WTC11 (cell line): ENCODE results near the gene SORL1. TPM values are rescaled to one million over a fixed set of nuclear protein-coding genes. Genes with fewer than 3 reads are reported as not detected.

Source experiments
- ATAC-seq: fragments of 200-7000 bp; cut with Tn5 transposase; 2 replicates; pipeline ENCODE4 v1.10.0; 2021; ENCODE audit warnings: mild to moderate bottlenecking, moderate library complexity
- CTCF ChIA-PET: fragments of 300-600 bp; sonication (Branson Sonifier 250); formaldehyde crosslinking; loops from one replicate; lab custom pipeline; 2021; ENCODE audit warnings: antibody characterized with exemption; lab: Charles Lee
- POLR2A ChIA-PET: fragments of 350-600 bp; sonication (Branson Sonifier 250); formaldehyde crosslinking; loops from one replicate; lab custom pipeline; 2021; ENCODE audit warnings: antibody characterized with exemption; lab: Charles Lee
- DNase-seq: peaks from one replicate; pipeline ENCODE4 v3.0.0; 2021; ENCODE audit warnings: low spot score
- H3K27ac Mint-ChIP-seq: 2 replicates; pipeline ENCODE4 v1.8.0; 2021; ENCODE audit warnings: mixed read lengths
- H3K27me3 Mint-ChIP-seq: 2 replicates; pipeline ENCODE4 v1.8.0; 2021; ENCODE audit warnings: low read depth, mild to moderate bottlenecking, moderate library complexity, mixed read lengths
- H3K36me3 Mint-ChIP-seq: 2 replicates; pipeline ENCODE4 v1.8.0; 2021; ENCODE audit warnings: mixed read lengths
- H3K4me1 Mint-ChIP-seq: 2 replicates; pipeline ENCODE4 v1.8.0; 2022; ENCODE audit warnings: mixed read lengths
- H3K4me3 Mint-ChIP-seq: 2 replicates; pipeline ENCODE4 v1.8.0; 2021; ENCODE audit warnings: mild to moderate bottlenecking, moderate library complexity, mixed read lengths
- H3K9me3 Mint-ChIP-seq: 2 replicates; pipeline ENCODE4 v1.8.0; 2021; ENCODE audit warnings: mixed read lengths
- ELF4 ChIP-seq: sonication (generic); formaldehyde crosslinking; IDR thresholded peaks from 2 replicates; pipeline ENCODE4 v1.8.1; 2022; ENCODE audit warnings: low read depth, mild to moderate bottlenecking, moderate library complexity, missing genetic modification reagents
- ETV6 ChIP-seq: sonication (generic); formaldehyde crosslinking; IDR thresholded peaks from 2 replicates; pipeline ENCODE4 v1.8.1; 2022; ENCODE audit warnings: mild to moderate bottlenecking, missing genetic modification reagents
- FOXJ3 ChIP-seq: sonication (generic); formaldehyde crosslinking; IDR thresholded peaks from 2 replicates; pipeline ENCODE4 v1.9.0; 2021; ENCODE audit warnings: missing genetic modification reagents, mild to moderate bottlenecking, borderline replicate concordance
- MXD4 ChIP-seq: fragments of 250-450 bp; sonication (Bioruptor Pico); IDR thresholded peaks from 2 replicates; pipeline ENCODE4 v1.8.0; 2021; ENCODE audit warnings: mild to moderate bottlenecking, moderate library complexity, borderline replicate concordance
- NFATC4 ChIP-seq: fragments of 250-450 bp; sonication (Bioruptor Pico); IDR thresholded peaks from 2 replicates; pipeline ENCODE4 v1.9.0; 2021; ENCODE audit warnings: mild to moderate bottlenecking
- NFE2L1 ChIP-seq: sonication (generic); formaldehyde crosslinking; IDR thresholded peaks from 2 replicates; pipeline ENCODE4 v1.8.1; 2023; ENCODE audit warnings: missing genetic modification reagents
- NR1H2 ChIP-seq: sonication (generic); formaldehyde crosslinking; IDR thresholded peaks from 2 replicates; pipeline ENCODE4 v1.9.0; 2021; ENCODE audit warnings: mild to moderate bottlenecking, moderate library complexity, missing genetic modification reagents
- SMAD4 ChIP-seq: sonication (generic); formaldehyde crosslinking; IDR thresholded peaks from 2 replicates; pipeline ENCODE4 v1.8.0; 2022; ENCODE audit warnings: mild to moderate bottlenecking, missing genetic modification reagents
- TCF7 ChIP-seq: sonication (generic); formaldehyde crosslinking; IDR thresholded peaks from 2 replicates; pipeline ENCODE4 v1.8.0; 2022; ENCODE audit warnings: mild to moderate bottlenecking, low read depth, missing genetic modification reagents, moderate library complexity
- TP53 ChIP-seq: sonication (generic); formaldehyde crosslinking; IDR thresholded peaks from 2 replicates; pipeline ENCODE4 v1.8.1; 2023; ENCODE audit warnings: mild to moderate bottlenecking, missing genetic modification reagents
- ZNF423 ChIP-seq: fragments of 250-450 bp; sonication (Bioruptor Pico); IDR thresholded peaks from 2 replicates; pipeline ENCODE4 v2.1.2; 2022; ENCODE audit warnings: mild to moderate bottlenecking, moderate library complexity
- total RNA-seq: library from RNA; stranded (reverse); gene quantifications from 3 replicates; pipeline ENCODE4 v1.2.3, GENCODE V29; 2021
- TF ChIP-seq, protein P1 (sequence below): sonication (generic); formaldehyde crosslinking; IDR thresholded peaks from 2 replicates; pipeline ENCODE4 v1.8.1; 2023; ENCODE audit warnings: mild to moderate bottlenecking, missing genetic modification reagents, moderate library complexity
- TF ChIP-seq, protein P2 (sequence below): sonication (generic); formaldehyde crosslinking; IDR thresholded peaks from 2 replicates; pipeline ENCODE4 v1.8.1; 2022; ENCODE audit warnings: missing genetic modification reagents, borderline replicate concordance
- TF ChIP-seq, protein P3 (sequence below): sonication (generic); formaldehyde crosslinking; IDR thresholded peaks from 2 replicates; pipeline ENCODE4 v1.8.0; 2022; ENCODE audit warnings: missing genetic modification reagents
- TF ChIP-seq, protein P4 (sequence below): sonication (generic); formaldehyde crosslinking; IDR thresholded peaks from 2 replicates; pipeline ENCODE4 v1.8.1; 2023; ENCODE audit warnings: mild to moderate bottlenecking, missing genetic modification reagents, moderate library complexity
- TF ChIP-seq, protein P5 (sequence below): sonication (generic); formaldehyde crosslinking; IDR thresholded peaks from 2 replicates; pipeline ENCODE4 v1.8.1; 2022; ENCODE audit warnings: mild to moderate bottlenecking, missing genetic modification reagents, moderate library complexity, borderline replicate concordance
- TF ChIP-seq, protein P6 (sequence below): fragments of 250-450 bp; sonication (Bioruptor Pico); IDR thresholded peaks from 2 replicates; pipeline ENCODE4 v1.8.0; 2021; ENCODE audit warnings: mild to moderate bottlenecking
- TF ChIP-seq, protein P7 (sequence below): fragments of 250-450 bp; sonication (Bioruptor Pico); IDR thresholded peaks from 2 replicates; pipeline ENCODE4 v1.9.0; 2021; ENCODE audit warnings: moderate library complexity, mild to moderate bottlenecking, inconsistent platforms, borderline replicate concordance
- TF ChIP-seq, protein P8 (sequence below): sonication (generic); formaldehyde crosslinking; IDR thresholded peaks from 2 replicates; pipeline ENCODE4 v1.8.1; 2023; ENCODE audit warnings: mild to moderate bottlenecking, missing genetic modification reagents
- TF ChIP-seq, protein P9 (sequence below): fragments of 250-450 bp; sonication (Bioruptor Pico); IDR thresholded peaks from 2 replicates; pipeline ENCODE4 v1.9.0; 2021; ENCODE audit warnings: mild to moderate bottlenecking

Gene SORL1
- total RNA-seq, 1 experiment from 2014 or later, result 87.1 TPM

DNA sequence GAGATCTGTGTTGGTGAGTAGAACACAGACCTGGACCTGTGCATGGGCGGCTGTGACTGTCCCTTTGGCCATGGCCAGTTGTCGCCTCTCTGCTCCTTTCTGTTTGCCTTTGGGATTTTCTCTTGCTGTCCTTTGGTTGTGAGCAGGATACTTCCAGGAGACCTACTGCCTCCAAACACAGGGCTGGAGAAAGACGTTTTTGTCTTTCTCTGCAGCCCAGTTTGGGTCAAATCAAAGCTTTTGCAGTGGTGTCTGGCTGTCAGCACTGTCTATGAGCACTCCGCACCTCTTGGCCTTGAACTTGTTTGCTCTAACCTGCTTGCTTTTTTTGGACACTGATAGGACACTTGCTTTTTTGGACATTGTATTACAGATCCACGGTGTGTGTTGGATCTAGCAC is 109.6 kb downstream of the SORL1 start:
- ChIA-PET POLR2A (no interaction called here), CTCF (interaction anchor here (0.6 kb wide), 2 partner anchors 29 to 237 kb away, joined by 3 to 4 read pairs; no protein-coding TSS in a partner anchor)
- Mint-ChIP-seq H3K36me3 (peaks cover 50% of the 10 kb centered on the region), H3K27ac (0 out of 2 replicates have a peak overlapping the region, but pooled peaks have one; percentile 5), H3K9me3 (no peaks in the 10 kb centered on the region), H3K4me1 (peaks cover 10% of the 10 kb centered on the region), H3K27me3 (no peaks in the 10 kb centered on the region), H3K4me3 (no peak overlapping the region)
- DNase-seq (no peak), ATAC-seq (no peak)
- TF ChIP-seq FOXJ3 (no peak), NFE2L1 (CRISPR knock-in tag) (no peak), SMAD4 (no peak), ZNF423 (no peak), NR1H2 (CRISPR knock-in tag) (no peak), ELF4 (no peak), TCF7 (no peak)
- TF ChIP-seq, protein P1, sequence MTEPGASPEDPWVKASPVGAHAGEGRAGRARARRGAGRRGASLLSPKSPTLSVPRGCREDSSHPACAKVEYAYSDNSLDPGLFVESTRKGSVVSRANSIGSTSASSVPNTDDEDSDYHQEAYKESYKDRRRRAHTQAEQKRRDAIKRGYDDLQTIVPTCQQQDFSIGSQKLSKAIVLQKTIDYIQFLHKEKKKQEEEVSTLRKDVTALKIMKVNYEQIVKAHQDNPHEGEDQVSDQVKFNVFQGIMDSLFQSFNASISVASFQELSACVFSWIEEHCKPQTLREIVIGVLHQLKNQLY (CRISPR knock-in tag), result no peak
- TF ChIP-seq, protein P2, sequence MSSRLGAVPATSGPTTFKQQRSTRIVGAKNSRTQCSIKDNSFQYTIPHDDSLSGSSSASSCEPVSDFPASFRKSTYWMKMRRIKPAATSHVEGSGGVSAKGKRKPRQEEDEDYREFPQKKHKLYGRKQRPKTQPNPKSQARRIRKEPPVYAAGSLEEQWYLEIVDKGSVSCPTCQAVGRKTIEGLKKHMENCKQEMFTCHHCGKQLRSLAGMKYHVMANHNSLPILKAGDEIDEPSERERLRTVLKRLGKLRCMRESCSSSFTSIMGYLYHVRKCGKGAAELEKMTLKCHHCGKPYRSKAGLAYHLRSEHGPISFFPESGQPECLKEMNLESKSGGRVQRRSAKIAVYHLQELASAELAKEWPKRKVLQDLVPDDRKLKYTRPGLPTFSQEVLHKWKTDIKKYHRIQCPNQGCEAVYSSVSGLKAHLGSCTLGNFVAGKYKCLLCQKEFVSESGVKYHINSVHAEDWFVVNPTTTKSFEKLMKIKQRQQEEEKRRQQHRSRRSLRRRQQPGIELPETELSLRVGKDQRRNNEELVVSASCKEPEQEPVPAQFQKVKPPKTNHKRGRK (CRISPR knock-in tag), result no peak
- TF ChIP-seq, protein P3, sequence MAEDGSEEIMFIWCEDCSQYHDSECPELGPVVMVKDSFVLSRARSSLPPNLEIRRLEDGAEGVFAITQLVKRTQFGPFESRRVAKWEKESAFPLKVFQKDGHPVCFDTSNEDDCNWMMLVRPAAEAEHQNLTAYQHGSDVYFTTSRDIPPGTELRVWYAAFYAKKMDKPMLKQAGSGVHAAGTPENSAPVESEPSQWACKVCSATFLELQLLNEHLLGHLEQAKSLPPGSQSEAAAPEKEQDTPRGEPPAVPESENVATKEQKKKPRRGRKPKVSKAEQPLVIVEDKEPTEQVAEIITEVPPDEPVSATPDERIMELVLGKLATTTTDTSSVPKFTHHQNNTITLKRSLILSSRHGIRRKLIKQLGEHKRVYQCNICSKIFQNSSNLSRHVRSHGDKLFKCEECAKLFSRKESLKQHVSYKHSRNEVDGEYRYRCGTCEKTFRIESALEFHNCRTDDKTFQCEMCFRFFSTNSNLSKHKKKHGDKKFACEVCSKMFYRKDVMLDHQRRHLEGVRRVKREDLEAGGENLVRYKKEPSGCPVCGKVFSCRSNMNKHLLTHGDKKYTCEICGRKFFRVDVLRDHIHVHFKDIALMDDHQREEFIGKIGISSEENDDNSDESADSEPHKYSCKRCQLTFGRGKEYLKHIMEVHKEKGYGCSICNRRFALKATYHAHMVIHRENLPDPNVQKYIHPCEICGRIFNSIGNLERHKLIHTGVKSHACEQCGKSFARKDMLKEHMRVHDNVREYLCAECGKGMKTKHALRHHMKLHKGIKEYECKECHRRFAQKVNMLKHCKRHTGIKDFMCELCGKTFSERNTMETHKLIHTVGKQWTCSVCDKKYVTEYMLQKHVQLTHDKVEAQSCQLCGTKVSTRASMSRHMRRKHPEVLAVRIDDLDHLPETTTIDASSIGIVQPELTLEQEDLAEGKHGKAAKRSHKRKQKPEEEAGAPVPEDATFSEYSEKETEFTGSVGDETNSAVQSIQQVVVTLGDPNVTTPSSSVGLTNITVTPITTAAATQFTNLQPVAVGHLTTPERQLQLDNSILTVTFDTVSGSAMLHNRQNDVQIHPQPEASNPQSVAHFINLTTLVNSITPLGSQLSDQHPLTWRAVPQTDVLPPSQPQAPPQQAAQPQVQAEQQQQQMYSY (CRISPR knock-in tag), result no peak
- TF ChIP-seq, protein P4, sequence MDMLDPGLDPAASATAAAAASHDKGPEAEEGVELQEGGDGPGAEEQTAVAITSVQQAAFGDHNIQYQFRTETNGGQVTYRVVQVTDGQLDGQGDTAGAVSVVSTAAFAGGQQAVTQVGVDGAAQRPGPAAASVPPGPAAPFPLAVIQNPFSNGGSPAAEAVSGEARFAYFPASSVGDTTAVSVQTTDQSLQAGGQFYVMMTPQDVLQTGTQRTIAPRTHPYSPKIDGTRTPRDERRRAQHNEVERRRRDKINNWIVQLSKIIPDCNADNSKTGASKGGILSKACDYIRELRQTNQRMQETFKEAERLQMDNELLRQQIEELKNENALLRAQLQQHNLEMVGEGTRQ, result no peak
- TF ChIP-seq, protein P5, sequence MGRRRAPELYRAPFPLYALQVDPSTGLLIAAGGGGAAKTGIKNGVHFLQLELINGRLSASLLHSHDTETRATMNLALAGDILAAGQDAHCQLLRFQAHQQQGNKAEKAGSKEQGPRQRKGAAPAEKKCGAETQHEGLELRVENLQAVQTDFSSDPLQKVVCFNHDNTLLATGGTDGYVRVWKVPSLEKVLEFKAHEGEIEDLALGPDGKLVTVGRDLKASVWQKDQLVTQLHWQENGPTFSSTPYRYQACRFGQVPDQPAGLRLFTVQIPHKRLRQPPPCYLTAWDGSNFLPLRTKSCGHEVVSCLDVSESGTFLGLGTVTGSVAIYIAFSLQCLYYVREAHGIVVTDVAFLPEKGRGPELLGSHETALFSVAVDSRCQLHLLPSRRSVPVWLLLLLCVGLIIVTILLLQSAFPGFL (CRISPR knock-in tag), result no peak

DNA sequence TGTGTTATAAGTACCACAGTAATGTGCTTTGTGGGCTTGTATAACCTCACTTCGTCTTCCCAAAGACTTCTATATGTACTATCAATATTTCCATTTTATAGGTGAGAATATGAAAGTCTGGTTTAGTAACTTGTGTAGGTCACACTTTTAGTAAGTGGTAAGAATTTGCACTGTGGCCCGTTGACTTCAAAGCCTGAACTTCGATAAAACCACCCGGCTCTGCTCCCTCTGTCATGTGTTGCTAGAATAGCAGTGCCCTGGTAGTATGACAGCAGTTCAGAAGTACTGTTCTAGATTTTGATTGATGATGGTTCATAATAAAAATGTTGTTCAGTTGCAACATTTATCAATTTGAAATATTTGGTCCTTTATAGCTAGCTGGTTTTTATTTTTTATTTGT is 110.9 kb downstream of the SORL1 start:
- no peak overlapping the region for H3K4me3 Mint-ChIP-seq
- 0 out of 2 replicates have a peak, but pooled peaks cover 3% of the 10 kb centered on the region for H3K9me3 Mint-ChIP-seq
- ATAC-seq, result no peak
- no peak for DNase-seq
- H3K27me3 Mint-ChIP-seq, result no peaks in the 10 kb centered on the region
- no peak overlapping the region for H3K27ac Mint-ChIP-seq
- peaks cover 50% of the 10 kb centered on the region for H3K36me3 Mint-ChIP-seq
- H3K4me1 Mint-ChIP-seq, result peaks cover 12% of the 10 kb centered on the region
- POLR2A ChIA-PET, result no interaction called here
- CTCF ChIA-PET, result no interaction called here
- TF ChIP-seq TP53, result no peak
- TF ChIP-seq, protein P6, sequence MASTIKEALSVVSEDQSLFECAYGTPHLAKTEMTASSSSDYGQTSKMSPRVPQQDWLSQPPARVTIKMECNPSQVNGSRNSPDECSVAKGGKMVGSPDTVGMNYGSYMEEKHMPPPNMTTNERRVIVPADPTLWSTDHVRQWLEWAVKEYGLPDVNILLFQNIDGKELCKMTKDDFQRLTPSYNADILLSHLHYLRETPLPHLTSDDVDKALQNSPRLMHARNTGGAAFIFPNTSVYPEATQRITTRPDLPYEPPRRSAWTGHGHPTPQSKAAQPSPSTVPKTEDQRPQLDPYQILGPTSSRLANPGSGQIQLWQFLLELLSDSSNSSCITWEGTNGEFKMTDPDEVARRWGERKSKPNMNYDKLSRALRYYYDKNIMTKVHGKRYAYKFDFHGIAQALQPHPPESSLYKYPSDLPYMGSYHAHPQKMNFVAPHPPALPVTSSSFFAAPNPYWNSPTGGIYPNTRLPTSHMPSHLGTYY (CRISPR knock-in tag), result no peak
- TF ChIP-seq NFATC4 (CRISPR knock-in tag), result no peak
- TF ChIP-seq TCF7, result no peak
- TF ChIP-seq ETV6 (CRISPR knock-in tag), result no peak
- TF ChIP-seq MXD4 (CRISPR knock-in tag), result no peak
- TF ChIP-seq, protein P7, sequence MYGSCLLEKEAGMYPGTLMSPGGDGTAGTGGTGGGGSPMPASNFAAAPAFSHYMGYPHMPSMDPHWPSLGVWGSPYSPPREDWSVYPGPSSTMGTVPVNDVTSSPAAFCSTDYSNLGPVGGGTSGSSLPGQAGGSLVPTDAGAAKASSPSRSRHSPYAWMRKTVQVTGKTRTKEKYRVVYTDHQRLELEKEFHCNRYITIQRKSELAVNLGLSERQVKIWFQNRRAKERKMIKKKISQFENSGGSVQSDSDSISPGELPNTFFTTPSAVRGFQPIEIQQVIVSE (CRISPR knock-in tag), result no peak
- TF ChIP-seq SMAD4, result no peak
- TF ChIP-seq, protein P8, sequence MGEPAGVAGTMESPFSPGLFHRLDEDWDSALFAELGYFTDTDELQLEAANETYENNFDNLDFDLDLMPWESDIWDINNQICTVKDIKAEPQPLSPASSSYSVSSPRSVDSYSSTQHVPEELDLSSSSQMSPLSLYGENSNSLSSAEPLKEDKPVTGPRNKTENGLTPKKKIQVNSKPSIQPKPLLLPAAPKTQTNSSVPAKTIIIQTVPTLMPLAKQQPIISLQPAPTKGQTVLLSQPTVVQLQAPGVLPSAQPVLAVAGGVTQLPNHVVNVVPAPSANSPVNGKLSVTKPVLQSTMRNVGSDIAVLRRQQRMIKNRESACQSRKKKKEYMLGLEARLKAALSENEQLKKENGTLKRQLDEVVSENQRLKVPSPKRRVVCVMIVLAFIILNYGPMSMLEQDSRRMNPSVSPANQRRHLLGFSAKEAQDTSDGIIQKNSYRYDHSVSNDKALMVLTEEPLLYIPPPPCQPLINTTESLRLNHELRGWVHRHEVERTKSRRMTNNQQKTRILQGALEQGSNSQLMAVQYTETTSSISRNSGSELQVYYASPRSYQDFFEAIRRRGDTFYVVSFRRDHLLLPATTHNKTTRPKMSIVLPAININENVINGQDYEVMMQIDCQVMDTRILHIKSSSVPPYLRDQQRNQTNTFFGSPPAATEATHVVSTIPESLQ (CRISPR knock-in tag), result no peak
- TF ChIP-seq ZNF423, result no peak
- TF ChIP-seq, protein P9, sequence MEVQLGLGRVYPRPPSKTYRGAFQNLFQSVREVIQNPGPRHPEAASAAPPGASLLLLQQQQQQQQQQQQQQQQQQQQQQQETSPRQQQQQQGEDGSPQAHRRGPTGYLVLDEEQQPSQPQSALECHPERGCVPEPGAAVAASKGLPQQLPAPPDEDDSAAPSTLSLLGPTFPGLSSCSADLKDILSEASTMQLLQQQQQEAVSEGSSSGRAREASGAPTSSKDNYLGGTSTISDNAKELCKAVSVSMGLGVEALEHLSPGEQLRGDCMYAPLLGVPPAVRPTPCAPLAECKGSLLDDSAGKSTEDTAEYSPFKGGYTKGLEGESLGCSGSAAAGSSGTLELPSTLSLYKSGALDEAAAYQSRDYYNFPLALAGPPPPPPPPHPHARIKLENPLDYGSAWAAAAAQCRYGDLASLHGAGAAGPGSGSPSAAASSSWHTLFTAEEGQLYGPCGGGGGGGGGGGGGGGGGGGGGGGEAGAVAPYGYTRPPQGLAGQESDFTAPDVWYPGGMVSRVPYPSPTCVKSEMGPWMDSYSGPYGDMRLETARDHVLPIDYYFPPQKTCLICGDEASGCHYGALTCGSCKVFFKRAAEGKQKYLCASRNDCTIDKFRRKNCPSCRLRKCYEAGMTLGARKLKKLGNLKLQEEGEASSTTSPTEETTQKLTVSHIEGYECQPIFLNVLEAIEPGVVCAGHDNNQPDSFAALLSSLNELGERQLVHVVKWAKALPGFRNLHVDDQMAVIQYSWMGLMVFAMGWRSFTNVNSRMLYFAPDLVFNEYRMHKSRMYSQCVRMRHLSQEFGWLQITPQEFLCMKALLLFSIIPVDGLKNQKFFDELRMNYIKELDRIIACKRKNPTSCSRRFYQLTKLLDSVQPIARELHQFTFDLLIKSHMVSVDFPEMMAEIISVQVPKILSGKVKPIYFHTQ (CRISPR knock-in tag), result no peak
